Superior temporal gyrus (tissue), 1 donor: ENCODE measurements around the gene EIF4E1B.
"Not testable (repeated sequence)": the region's sequence is repeated elsewhere in the genome, so short reads cannot be mapped to it uniquely, and the experiment has no call there.

Experiments
- DNase-seq: peaks from one replicate; pipeline ENCODE4 v3.0.0-alpha.2; 2016; ENCODE audit errors: extremely low spot score

Gene EIF4E1B

GRCh38 chr5:176629853-176630680, at the start of gene EIF4E1B, which contains the start of gene SNCB:
TSS of gene EIF4E1B (plus strand) at chr5:176630675. CDS start at chr5:176642788, 12,113 bp downstream.
TSS of gene SNCB (minus strand) at chr5:176630534. CDS start at chr5:176629654, 880 bp downstream.
- DNase-seq = peak; percentile 25

GRCh38 chr5:176581361-176581760, 49.1 kb upstream of the EIF4E1B start:
- DNase-seq = no peak

- DNase-seq = no peak
Measured at GRCh38 chr5:176583076-176583475, 47.4 kb upstream of the EIF4E1B start.

- DNase-seq = no peak
Measured at GRCh38 chr5:176587398-176587797, 43.1 kb upstream of the EIF4E1B start.

- DNase-seq = no peak
Measured at GRCh38 chr5:176588297-176588696, 42.2 kb upstream of the EIF4E1B start.

GRCh38 chr5:176589039-176589769, 41.3 kb upstream of the EIF4E1B start:
- no peak for DNase-seq

GRCh38 chr5:176590035-176590717, 40.3 kb upstream of the EIF4E1B start:
- DNase-seq = no peak

- DNase-seq = not testable (repeated sequence)
Measured at GRCh38 chr5:176591667-176592066, 38.8 kb upstream of the EIF4E1B start.

GRCh38 chr5:176592573-176592972, 37.9 kb upstream of the EIF4E1B start:
- no peak for DNase-seq

GRCh38 chr5:176593273-176593869, 37.1 kb upstream of the EIF4E1B start:
- no peak for DNase-seq

- DNase-seq = no peak
Measured at GRCh38 chr5:176594554-176594953, 35.9 kb upstream of the EIF4E1B start.

- DNase-seq = no peak
Measured at GRCh38 chr5:176595386-176595943, 35.0 kb upstream of the EIF4E1B start.

- no peak for DNase-seq
Measured at GRCh38 chr5:176596069-176596644, 34.3 kb upstream of the EIF4E1B start.

- DNase-seq = no peak
Measured at GRCh38 chr5:176596689-176597416, 33.6 kb upstream of the EIF4E1B start.

GRCh38 chr5:176597417-176598389, 32.8 kb upstream of the EIF4E1B start:
- DNase-seq = no peak

- DNase-seq = not testable (repeated sequence)
Measured at GRCh38 chr5:176599749-176600430, 30.6 kb upstream of the EIF4E1B start.

- no peak for DNase-seq
Measured at GRCh38 chr5:176601901-176602482, 28.5 kb upstream of the EIF4E1B start.

- DNase-seq = no peak
Measured at GRCh38 chr5:176603091-176603490, 27.4 kb upstream of the EIF4E1B start.
